Suppressor macrophage treated with lipopolysaccharide for 1 hour (primary cell): ENCODE measurements around the gene WDR44.
"Not testable (repeated sequence)": the region's sequence is repeated elsewhere in the genome, so short reads cannot be mapped to it uniquely, and the experiment has no call there.

ENCODE experiments used
- DNase-seq, 3 donors: peaks; one replicate each; pipeline ENCODE4 v3.0.0-alpha.2; 2020 to 2022

Gene WDR44

GRCh38 chrX:118486693-118487092 lies 140.8 kb downstream of the WDR44 start:
- not testable (repeated sequence) for DNase-seq

- no peak for DNase-seq
Observed at GRCh38 chrX:118493016-118493415, 147.1 kb downstream of the WDR44 start.

GRCh38 chrX:118493653-118494297 lies 147.9 kb downstream of the WDR44 start:
- no peak for DNase-seq

- DNase-seq = peak; percentile 78 to 87 (median 82)
Observed at GRCh38 chrX:118495061-118495921, 149.4 kb downstream of the WDR44 start, which contains the start of gene DOCK11. Gene DOCK11 (plus strand): TSS chrX:118495815. CDS start chrX:118495972, 157 bp downstream.

GRCh38 chrX:118495958-118496762 lies 150.3 kb downstream of the WDR44 start:
- peak; percentile 51 to 75 (median 62) for DNase-seq

- DNase-seq = no peak
Observed at GRCh38 chrX:118496763-118497079, 150.8 kb downstream of the WDR44 start.

GRCh38 chrX:118497180-118497818 lies 151.4 kb downstream of the WDR44 start:
- no peak for DNase-seq

- DNase-seq = peak in 2 of 3 donors; percentile 20 to 25
Observed at GRCh38 chrX:118498351-118498750, 152.4 kb downstream of the WDR44 start.

GRCh38 chrX:118498755-118499154 lies 152.8 kb downstream of the WDR44 start:
- DNase-seq = no peak

GRCh38 chrX:118499295-118499694 lies 153.4 kb downstream of the WDR44 start:
- no peak for DNase-seq
